Measurements from ENCODE around the gene MYB.
A peak's percentile ranks its signal among the peaks of the same experiment; 100 is the strongest.
"Not testable (repeated sequence)": the region's sequence is repeated elsewhere in the genome, so short reads cannot be mapped to it uniquely, and the experiment has no call there.

MYB gene

DNA sequence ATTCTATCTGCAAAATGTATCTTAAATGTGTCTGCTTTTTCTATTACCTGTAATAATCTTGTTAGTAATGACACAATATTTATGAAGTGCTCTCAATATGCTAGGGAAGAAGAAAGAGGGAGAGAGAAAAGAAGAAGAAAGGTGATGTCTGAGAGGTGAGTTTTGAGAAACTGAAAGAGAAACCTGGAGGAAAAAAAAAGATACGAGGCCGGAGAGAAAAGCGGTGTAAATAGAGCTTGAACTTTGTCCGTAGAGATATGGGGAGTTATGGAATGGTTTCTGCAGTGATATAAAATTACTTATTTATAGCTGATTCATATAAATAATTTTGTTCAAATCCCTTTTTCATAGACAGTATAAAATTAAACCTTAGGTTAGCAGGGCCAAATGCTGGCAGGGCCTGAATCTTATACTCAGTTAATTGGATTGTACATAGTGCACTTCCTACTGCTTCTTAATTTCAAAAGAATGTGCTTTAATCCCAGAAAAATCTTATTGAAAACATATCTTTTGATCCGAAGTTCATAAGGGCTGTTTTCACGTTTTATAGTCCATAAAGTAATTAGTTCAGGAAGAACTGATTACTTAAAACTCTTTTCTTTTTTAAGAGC lies 43.0 kb downstream of the MYB start:
- no peak for DNase-seq

DNA sequence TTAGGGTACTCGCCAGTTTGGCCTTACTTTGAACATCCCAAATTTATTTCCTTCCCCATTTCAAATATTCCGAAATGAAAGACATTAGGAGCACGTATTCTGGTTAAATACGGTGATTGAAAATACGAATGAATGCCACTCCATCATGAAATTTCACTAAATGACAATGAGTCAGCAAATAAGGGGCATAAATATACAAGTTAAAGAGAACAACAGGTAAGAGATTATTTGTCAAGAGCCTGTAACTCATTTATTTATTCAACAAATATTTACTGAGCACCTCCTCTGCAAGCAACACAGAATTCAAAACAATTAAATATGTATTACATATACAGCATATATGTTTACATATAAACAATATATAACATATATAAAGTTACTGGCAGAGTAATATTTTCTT lies 44.8 kb downstream of the MYB start:
- no peak for DNase-seq

DNA sequence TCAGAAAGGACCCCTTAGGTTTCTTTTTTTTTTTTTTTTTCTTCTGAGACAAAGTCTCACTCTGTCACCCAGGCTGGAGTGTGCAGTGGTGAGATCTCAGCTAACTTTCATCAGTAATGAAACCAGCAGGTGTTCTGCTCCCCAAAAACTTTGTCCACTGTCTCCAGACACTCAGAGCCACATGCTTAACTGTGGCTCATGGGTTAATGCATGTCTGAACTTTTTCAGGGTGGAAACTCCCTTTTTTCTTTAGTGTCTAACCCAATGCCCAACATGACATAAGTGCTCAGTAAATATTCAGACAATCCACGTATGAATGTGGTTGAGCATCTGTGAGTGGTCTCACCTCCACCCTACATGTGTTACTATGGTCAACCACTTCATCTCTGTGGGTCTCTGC lies 45.4 kb downstream of the MYB start:
- no peak for DNase-seq

DNA sequence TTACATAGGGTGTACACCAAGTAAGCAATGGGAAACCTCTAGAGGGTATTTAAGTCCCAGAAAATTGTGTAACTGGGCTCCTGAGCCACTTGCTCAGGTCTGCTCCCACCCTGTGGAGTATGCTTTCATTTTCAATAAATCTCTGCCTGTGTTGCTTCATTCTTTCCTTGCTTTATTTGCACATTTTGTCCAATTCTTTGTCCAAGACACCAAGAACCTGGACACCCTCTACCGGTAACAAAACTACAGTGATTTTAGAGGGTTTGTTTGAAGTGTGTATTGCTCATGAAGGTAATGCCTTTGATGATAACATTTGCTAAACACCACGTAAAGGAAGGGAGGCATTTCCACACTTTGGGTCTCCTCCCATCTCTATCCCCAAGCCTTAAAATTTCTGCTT lies 46.2 kb downstream of the MYB start:
- DNase-seq, result no peak

DNA sequence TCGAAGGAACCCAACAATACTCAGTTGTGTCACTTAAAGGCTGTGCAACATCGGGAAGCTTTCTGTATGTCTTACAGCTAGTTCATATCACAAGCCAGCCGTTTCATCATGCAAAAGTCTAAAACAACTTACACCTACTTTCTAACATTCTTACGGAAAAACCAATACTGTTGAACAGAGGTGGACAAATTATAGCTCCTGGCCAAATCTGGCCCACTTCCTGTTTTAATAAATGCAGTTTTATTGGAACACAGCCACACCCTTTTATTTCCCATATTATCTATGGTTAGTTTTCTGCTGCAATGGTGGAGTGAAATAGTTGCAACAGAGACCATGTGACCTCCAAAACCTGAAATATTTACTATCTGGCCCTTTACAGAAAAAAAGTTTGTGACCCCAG lies 46.6 kb downstream of the MYB start:
- DNase-seq, result no peak

DNA sequence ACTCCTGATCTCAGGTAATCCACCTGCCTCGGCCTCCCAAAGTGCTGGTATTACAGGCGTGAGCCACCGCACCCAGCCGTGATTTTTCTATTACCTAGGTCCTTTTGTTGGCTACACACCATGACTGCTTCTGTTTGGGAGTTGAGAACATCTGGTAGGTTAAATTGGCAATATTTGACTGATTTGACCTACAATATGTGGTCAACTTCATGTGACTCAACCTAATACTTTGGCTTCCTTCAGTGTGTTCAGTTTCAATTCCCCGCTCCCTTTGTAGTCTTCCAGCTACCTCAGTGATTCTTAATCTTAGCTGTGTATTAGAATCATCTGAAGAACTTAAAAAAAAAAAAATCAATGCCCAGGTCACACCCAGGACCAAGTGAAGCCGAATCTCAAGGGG lies 47.4 kb downstream of the MYB start:
- no peak for DNase-seq

DNA sequence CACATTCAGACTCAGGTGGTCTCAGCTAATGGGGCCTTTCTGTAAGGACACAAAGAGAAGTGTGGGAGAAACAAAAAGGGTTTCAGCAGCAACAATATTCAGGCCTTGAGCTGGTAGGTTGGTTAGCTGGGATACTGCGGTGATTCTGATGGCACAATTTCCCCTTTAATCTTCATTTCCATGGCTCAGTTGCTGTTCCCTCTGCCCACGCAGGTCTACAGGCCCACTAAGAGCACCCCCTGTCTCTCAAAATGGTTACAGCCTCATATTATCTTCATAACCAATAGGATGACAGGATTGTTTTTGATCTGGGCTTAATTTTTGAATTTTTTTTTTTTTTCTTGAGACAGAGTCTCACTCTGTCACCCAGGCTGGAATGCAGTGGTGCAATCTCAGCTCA lies 48.9 kb downstream of the MYB start:
- DNase-seq, result no peak

DNA sequence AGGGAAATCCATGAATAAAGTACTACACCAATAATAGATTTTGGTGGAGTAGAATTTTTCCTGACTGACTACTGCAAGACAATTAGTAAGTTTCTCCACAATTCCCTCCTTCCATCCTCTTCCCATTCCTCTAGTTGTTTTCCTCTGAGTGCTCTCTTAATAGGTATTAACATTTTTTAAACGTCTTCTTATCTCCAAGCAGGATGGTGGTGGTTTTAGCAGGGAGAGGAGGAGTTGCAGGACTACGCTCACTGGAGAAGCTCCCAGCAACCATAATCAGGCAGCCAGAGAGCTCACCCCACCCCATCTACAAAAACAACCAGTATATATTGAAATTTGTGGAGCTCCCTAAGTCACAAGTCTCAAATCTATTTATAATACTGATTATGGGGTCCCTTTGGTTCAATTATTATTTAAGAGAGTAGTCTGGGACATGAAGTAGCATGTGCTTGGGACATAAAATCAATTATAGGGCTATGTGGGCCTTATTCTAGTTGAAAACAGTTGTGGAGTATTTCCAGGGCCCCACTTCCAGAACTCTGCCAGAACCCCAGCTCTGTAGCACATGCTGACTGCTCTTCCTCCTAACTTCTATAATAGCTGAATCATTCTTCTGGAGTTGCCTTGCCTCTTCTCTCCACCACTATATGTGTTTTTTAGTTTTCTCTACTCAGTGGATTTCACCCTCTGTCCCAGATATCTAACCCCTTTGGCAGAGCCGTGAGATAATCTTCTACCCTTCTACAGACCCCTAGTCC lies 49.8 kb downstream of the MYB start:
- peak; percentile 71 for DNase-seq

DNA sequence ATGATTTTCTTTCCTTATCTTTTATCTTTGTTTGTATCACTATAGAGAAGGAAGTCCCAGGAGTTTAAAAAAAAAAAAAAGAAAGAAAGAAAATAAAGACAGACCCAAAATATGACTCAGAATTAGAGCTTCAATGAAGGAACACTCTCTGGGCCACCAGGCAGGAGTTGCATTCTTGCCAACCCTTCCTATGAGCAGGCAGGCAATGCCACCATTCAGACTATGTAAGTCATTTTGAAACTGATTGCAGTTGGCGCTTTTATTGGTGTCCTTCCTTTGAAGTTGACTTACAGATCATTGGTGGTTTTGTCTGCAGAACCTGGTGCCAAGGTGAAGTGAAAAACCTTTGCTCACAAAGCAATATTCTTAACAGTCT lies 50.3 kb downstream of the MYB start:
- DNase-seq, result no peak

DNA sequence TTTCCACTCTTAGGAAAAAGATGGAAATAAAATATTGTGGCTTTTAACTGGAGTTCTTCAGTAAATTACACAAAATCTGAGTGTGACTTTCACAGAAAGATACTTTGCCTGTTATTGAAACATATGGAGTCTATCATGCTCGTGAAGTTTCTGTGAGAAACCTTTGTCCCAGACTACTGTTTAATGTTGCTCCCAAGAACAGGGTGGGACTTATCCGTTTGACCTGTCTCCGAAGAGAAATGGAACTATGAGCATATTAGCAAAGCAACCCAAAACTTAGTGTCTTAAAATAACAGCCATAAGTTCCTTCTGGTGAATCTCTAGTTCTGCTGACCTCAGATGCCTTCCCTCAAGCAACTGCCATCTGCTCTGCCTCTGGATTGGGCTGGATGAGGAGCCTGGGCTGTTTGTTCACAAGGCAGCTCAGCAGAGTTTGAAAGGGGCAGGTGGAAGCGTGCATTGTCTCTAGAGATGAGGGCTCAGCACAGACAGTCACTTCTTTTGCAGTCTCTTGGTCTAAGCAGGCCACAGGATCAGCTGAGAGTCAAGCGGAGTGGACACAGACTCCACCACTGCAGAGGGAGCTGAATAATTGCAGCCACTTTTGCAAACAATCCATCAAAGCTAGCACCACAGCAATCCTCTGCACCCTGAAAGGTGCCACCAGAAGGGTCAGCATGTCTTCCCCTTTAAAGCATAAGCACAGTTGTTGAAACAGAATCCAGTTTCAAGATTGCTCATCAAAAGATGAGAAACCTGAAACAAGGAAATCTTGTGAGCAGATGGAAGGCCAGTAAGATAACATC lies 52.8 kb downstream of the MYB start:
- no peak for DNase-seq

DNA sequence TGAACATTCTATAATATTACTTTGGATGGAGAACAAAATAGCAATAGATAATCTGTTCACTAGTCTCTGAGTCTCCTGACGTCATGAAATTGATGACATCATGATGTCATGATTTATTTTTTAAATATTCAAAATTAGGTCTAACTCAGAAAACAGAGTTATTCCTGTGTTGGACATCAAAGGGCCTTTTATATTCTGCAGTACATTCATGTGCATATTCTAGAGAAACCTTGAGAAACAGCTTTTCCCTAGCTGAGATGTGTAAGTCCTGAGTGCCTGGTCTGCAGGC lies 53.3 kb downstream of the MYB start:
- DNase-seq, result no peak

DNA sequence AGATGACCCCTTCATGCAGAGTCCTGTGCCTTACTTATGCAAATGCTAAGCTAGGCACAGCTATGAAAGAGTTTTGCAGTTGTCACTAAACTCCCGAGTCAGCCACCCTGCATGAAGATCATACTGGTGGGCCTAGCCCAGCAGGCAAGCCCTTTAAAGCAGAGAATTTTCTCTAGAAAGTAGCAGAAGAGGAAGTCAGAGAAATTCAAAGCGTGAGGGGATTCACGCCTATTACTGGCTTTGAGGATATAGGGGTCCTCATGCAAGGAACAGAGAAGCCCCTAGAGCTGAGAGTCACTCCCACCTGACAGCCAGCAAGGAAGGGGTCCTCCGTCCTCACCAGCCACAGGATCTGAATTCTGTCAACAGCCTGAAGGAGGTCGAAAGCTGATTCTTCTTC lies 54.6 kb downstream of the MYB start:
- no peak for DNase-seq

DNA sequence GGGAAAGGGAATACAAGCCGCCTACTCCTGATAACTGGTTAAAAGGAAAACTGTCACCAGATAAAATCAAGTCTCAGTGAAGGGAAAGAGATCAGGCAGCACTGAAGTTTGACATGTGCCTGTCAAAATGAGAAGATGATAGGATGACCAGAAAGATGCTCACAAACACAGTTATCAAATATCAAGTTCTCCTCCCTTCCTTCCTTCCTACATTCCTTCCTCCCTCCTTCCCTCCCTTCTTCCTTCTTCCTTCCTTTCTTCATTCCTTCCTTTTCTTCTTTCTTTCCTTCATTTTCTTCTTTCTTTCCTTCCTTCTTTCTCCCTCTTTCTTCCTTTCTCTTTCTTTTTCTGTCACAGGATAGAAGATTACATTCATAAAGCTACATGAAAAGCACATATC lies 55.2 kb downstream of the MYB start:
- no peak for DNase-seq

DNA sequence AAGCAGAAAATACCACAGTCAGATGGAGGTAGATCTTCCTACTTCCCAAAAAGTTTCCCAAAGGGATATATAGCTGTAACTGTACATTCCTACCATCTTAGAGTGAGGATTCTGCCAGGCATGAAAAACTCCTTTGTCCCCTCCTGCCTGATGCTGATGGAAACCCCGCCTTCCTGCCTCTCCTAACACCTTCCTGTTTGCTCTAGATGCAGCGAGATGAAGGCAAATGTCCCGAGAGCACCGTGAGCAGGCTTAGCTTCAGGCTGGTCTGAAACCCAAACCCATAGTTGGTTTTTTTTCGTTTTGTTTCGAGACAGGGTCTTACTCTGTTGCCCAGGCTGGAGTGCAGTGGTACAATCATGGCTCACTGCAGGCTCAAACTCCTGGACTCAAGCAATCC lies 55.6 kb downstream of the MYB start:
- no peak for DNase-seq

DNA sequence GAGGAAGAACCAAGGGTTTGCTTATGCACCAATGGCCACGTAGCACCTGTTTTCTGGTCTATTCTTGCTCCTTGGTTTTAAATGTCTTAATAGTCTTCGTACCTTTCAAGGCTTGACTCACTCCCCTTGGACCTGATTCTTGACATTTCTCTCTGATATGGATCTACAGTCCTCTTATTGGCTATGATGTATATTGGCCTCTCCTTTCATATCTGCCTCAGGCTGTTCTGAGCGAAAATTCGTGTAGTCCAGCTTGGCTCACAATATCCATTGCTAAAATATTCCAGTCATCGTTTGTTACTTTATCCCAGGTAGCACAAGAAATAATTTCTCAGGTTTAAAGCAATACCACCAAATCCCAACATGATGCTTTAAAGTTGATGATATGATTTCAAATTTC lies 59.6 kb downstream of the MYB start:
- DNase-seq, result no peak

DNA sequence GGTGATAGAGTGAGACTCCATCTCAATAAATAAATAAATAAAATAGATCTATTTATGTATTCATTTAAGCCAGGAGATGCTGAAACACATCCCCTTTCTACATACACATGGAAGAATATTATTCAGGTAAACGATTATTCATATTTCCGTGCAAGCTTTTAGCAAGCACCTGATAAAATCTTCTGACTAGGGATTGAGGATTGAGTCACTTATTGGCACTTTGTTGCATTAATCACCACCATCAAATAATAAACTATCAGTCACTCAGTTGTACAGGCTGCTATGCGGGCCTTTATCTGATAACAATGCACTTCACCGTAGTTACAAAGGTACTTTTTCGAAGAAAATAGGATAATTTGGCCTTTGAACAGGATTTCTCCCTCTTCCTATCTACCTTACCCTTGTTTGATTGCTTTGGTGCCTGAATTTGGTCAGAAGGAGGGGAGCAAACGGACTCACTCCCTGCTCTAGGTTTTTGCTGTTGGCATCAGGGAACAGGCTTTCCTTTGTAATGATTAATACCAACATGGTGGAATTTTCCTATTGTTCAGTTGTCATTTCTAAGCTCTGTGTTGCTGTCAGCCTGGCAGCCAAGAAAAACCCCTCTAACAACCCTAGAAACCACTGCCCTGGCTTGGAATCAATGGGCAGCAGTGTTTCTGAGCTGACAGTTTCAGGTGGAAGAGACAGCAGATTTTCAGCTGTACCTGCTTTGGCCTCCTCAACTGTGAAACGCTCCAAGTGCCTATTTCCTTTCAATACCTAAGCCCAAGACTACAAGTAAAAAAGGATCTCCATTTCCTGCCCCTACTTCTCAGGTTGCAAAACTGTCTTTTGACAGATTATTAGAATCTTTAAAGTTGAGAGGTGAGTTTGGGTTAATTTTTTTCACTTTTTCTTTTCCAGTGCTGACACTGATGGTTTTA lies 63.0 kb downstream of the MYB start:
- no peak for DNase-seq

DNA sequence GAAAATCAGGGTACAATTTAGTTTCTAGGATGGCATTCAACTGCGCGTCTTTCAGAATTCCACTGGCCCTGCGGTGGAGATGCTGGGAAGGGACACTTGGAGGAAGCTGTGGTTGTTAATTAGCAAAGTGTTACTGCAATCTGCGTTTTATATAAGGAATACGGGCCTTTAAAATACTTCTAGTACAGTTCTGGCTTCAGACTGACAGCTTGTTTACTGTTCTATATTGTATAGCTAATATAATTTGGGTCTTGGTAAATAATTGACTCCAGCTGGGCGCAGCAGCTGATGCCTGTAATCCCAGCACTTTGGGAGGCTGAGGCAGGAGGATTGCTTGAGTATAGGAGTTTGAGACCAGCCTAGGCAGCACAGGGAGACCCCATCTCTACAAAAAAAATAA lies 63.7 kb downstream of the MYB start:
- DNase-seq, result no peak

DNA sequence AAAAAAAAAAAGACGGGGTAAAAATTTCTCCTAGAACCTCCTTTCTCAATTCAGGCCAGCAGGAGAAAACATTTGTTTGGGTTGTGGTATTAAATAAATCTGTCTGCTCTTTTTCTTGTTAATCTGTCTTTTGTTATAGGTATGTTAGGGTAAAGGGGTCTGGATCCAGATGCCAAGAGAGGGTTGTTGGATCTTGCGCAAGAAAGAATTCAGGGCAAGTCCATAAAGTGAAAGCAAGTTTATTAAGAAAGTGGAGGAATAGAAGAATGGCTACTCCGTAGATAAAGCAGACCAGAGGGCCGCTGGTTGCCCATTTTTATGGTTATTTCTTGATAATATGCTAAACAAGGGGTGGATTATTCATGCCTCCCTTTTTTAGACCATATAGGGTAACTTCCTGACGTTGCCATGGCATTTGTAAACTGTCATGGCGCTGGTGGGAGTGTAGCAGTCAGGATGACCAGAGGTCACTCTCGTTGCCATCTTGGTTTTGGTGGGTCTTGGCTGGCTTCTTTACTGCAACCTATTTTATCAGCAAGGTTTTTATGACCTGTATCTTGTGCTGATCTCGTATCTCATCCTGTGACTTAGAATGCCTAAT lies 65.4 kb downstream of the MYB start:
- not testable (repeated sequence) for DNase-seq

DNA sequence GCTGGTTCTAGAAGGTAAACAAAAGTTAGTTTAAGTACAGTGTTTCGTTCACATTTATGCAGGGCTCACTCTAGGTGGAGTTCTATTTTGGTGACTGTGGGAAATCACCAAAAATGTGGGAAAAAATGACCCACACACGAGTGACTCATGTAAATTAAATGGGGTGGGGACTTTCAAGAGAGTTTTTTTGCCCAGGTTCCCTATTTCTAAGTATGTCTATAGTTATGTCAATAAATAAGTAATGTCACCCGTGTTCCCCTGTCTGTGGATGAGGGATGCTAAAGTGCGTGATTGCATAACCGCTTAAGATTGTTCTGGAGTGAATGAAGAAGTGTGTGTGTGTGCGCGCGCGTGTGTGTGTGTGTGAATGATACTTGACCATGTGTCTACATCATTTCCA lies 69.1 kb downstream of the MYB start:
- DNase-seq, result no peak

DNA sequence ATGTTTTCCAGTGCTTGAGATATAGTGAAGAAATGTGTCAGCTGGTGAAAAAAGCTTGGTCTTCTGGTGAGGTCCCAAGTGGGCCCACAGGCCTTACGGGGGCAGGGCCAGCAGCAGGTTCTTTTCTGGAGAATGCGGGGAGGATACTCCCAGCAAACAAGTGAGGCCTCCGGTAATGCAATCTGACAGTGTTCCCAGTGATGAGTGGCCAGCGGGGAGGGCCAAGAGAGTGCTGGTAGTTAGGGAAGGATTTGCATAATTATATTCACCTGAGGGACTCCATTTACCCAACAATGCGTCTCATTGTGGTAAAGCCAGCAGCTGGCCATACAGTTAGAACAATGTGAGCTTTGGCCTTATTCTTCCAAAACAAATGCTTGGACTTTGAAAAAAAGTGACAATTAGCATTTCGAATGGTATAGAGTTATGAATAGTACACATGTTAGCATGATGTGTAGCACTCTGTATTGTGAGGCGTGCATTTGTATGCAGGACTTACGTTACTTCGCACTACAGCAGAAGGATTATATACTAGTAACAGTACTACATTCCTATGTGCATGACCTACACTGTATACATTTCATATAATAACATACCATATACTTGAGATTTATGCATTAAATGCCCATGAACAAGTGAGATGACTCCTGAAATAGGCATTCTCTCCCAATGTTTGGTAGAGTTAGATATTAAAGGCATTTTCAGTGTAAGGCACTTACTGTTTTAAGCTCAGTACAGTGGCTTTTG lies 69.8 kb downstream of the MYB start:
- no peak for DNase-seq

DNA sequence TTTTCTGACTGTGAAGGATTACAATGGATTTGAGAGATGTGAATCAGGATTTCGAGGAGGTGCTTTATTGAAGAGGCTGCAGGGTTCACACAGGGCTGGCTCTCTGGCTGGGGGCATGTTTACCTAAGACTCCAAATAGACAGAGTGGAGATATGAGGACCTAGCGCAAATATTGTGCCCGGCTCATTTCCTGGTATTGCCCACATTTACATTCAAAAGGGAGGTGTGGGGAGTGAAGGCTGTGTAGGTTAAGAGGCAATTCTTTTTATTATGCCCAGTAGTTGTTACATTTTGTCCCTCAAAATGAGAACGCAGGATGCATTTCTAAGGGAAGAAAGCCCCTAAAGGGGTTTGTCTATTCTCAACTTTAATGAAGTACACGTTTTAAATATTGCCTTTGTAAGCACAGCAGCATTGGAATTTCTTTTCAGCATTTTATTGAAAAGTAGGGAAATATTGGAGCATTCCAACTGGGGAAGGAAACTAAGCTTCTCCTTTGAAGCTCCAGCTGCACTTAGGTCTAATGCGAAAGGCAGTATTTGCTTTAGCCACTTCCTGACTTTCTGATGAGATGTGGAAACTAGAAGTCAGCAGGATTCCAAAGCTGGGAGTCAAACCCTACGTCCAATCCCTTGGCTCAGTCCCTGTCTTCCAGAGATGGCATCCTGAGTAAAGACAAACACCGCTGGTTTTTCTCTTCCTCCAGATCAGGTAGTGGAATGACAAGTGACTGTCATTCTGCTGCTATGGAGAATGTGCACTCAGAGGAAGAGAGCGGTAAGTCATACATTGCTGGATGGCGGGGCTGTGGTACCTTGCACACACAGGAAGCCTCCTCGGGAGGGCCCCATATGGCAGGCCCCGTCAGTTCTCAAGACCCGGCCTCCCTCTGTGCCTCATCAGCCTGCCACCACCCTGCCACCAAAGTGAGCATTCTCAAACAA lies 70.7 kb downstream of the MYB start:
- DNase-seq, result no peak
